Measurements from ENCODE around the gene MMP20.

The MMP20 gene

GRCh38 chr11:102560555-102561011 lies 64.5 kb downstream of the MMP20 start:
- DNase-seq (ENCODE audit: low read depth in 2 of 2, low spot score in 1 of 2) = no peak

- DNase-seq (ENCODE audit: low read depth in 2 of 2, low spot score in 1 of 2) = no peak
Observed at GRCh38 chr11:102559839-102560238, 65.3 kb downstream of the MMP20 start.

- no peak for DNase-seq (ENCODE audit: low read depth in 2 of 2, low spot score in 1 of 2)
Observed at GRCh38 chr11:102555091-102555490, 70.0 kb downstream of the MMP20 start.

- no peak for DNase-seq (ENCODE audit: low read depth in 2 of 2, low spot score in 1 of 2)
Observed at GRCh38 chr11:102553835-102554282, 71.3 kb downstream of the MMP20 start.

- no peak for DNase-seq (ENCODE audit: low read depth in 2 of 2, low spot score in 1 of 2)
Observed at GRCh38 chr11:102552447-102553194, 72.5 kb downstream of the MMP20 start.

GRCh38 chr11:102552020-102552419 lies 73.1 kb downstream of the MMP20 start:
- no peak for DNase-seq (ENCODE audit: low read depth in 2 of 2, low spot score in 1 of 2)

- no peak for DNase-seq (ENCODE audit: low read depth in 2 of 2, low spot score in 1 of 2)
Observed at GRCh38 chr11:102551169-102551781, 73.9 kb downstream of the MMP20 start.

- peak in 1 of 2 donors; percentile 4 for DNase-seq (ENCODE audit: low read depth in 2 of 2, low spot score in 1 of 2)
Observed at GRCh38 chr11:102546923-102547471, 78.1 kb downstream of the MMP20 start.

- DNase-seq (ENCODE audit: low read depth in 2 of 2, low spot score in 1 of 2) = no peak
Observed at GRCh38 chr11:102546427-102546826, 78.7 kb downstream of the MMP20 start.

- DNase-seq (ENCODE audit: low read depth in 2 of 2, low spot score in 1 of 2) = no peak
Observed at GRCh38 chr11:102545701-102546100, 79.4 kb downstream of the MMP20 start.

- no peak for DNase-seq (ENCODE audit: low read depth in 2 of 2, low spot score in 1 of 2)
Observed at GRCh38 chr11:102544594-102544993, 80.5 kb downstream of the MMP20 start.

GRCh38 chr11:102539567-102539966 lies 85.6 kb downstream of the MMP20 start:
- DNase-seq (ENCODE audit: low read depth in 2 of 2, low spot score in 1 of 2) = no peak

- no peak for DNase-seq (ENCODE audit: low read depth in 2 of 2, low spot score in 1 of 2)
Observed at GRCh38 chr11:102538932-102539331, 86.2 kb downstream of the MMP20 start.

- DNase-seq (ENCODE audit: low read depth in 2 of 2, low spot score in 1 of 2) = no peak
Observed at GRCh38 chr11:102534261-102534872, 90.8 kb downstream of the MMP20 start.

- no peak for DNase-seq (ENCODE audit: low read depth in 2 of 2, low spot score in 1 of 2)
Observed at GRCh38 chr11:102530558-102530957, 94.6 kb downstream of the MMP20 start, which contains the start of gene MMP7. TSS of gene MMP7 (minus strand) at chr11:102530747. CDS start at chr11:102530700, 47 bp downstream.

GRCh38 chr11:102528618-102529017 lies 96.5 kb downstream of the MMP20 start:
- DNase-seq (ENCODE audit: low read depth in 2 of 2, low spot score in 1 of 2) = no peak

- DNase-seq (ENCODE audit: low read depth in 2 of 2, low spot score in 1 of 2) = no peak
Observed at GRCh38 chr11:102527684-102528083, 97.4 kb downstream of the MMP20 start.

- no peak for DNase-seq (ENCODE audit: low read depth in 2 of 2, low spot score in 1 of 2)
Observed at GRCh38 chr11:102527041-102527440, 98.1 kb downstream of the MMP20 start.

All from stimulated activated CD8-positive, alpha-beta memory T cell treated with anti-CD3 and anti-CD28 coated beads, Interleukin-4, amount 100 ng/mL, for 1 hour (primary cell).